Activated CD8-positive, alpha-beta memory T cell treated with anti-CD3 and anti-CD28 coated beads, Interleukin-2, amount 50 U/mL, for 1 hour (primary cell): Measurements from ENCODE around the gene PARD3.

ENCODE experiments used
- DNase-seq: peaks from one replicate; pipeline ENCODE4 v3.0.0-alpha.2; 2020; ENCODE audit errors: extremely low read depth

Gene PARD3

GRCh38 chr10:34622945-34623344 lies 192.2 kb downstream of the PARD3 start:
- DNase-seq = no peak

DNA sequence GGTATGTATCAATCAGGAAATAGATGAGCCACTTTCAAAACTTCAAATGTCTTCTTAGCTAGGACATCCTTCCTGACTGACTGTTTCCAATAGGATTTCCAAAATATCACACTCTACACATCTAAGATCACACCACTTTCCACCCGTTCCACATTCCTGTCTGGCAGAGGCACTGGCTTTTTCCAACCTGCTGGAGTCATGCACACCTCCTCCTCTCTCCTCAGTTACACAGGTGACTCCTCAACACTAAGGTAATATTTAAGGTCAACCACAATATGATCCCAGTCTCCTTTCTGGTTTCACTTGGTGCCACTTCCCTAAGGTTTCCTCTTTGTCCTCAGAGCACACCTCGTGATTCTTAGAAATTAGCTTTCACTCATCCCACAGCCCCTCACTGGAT lies 196.5 kb downstream of the PARD3 start:
- no peak for DNase-seq

DNA sequence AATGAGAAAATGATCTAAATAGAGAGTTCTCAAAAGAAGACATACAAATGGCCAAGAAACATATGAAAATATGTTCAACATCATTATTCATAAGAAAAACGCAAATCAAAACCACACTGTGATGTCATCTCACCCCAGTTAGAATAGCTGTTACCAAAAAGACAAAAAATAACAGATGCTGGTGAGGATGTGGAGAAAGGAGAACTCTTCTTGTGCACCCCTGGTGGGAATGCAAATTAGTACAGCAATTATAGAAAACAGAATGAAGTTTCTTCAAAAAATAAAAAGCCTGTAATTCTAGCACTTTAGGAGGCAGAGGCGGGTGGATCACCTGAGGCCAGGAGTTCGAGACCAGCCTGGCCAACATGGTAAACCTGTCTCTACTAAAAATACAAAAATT lies 199.3 kb downstream of the PARD3 start:
- no peak for DNase-seq

GRCh38 chr10:34613491-34613890 lies 201.6 kb downstream of the PARD3 start:
- no peak for DNase-seq

DNA sequence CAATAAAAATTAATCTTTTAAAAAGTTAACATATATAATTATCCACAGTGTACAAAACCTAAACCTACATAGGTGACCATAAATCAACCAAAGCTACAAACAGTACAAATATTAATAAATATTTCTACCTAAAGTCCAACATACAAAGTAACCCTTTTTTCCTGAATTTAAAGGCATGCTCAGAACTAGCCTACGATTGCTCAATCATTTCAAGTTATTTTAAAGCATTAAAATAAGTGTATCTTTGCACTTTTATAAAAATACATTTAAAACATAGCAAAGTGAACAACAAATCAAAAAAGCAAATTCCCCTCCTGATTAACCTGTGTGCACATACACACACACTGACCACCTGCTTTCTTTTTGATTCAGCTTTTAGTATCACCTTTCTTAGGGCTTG lies 202.2 kb downstream of the PARD3 start:
- DNase-seq = no peak

GRCh38 chr10:34612446-34612845 lies 202.7 kb downstream of the PARD3 start:
- DNase-seq = no peak

DNA sequence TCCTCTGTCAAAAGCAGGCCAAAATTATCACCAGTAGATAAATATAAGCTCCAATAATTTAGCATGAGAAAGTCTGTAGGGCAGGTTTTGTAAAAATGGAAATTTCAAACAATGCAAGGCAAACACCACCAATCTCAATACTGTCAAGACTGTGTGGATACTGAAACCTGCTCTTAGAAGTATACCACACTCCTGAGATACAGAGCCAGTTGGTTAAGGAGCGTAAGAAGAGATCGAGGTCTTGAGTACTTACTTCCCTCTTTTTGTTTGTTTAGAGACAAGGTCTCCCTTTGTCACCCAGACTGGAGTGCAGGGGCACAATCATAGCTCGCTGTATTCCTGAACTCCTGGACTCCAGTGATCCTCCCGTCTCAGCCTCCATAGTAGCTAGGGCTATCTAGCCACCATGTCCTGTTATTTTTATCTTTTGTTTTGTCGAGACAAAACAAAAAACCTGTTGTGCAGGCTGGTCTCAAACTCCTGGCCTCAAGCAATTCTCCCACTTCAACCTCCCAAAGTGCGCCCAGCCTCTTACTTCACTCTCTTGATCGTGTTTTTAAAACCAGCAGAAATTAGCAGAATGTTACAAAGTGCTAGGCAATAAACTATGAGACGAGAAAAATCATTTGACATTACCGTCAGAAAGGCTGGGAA lies 205.7 kb downstream of the PARD3 start:
- DNase-seq = no peak

DNA sequence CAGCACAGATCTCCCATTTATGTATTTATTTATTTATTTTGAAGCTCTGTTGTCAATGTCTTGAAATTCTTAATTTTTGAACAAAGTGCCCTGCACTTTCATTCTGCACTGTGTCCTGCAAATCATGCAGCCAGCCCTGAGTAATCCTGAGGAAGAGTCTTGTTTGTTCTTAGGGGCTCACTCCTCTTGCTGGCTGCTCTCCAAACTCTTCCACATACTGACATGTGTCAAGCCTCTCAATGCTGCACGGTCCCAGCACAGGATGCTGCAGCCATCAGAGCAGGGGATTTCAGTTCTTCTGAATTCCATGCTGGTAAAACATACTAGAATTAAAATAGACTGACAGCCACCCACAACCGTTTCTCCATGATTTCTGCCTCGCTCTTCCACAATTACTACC lies 207.2 kb downstream of the PARD3 start:
- DNase-seq = no peak

GRCh38 chr10:34606890-34607289 lies 208.2 kb downstream of the PARD3 start:
- no peak for DNase-seq

DNA sequence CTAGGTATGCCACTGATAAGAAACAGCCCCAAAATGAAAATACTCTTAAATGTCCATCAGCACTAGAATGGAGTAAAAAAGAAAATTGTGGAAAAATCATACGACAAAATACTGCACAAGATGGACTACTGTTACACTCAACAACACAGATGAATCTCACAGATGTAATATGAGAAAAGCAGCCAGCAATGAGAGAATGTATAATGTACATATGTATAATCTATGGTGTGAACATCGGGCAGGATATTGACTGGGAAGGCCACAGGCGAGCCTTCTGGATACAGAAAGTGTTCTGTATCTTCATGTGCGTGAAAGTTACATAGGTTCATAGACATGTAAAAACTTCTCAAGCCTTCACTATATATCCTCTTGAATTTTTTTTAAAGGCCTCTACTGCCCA lies 212.6 kb downstream of the PARD3 start:
- DNase-seq = no peak

DNA sequence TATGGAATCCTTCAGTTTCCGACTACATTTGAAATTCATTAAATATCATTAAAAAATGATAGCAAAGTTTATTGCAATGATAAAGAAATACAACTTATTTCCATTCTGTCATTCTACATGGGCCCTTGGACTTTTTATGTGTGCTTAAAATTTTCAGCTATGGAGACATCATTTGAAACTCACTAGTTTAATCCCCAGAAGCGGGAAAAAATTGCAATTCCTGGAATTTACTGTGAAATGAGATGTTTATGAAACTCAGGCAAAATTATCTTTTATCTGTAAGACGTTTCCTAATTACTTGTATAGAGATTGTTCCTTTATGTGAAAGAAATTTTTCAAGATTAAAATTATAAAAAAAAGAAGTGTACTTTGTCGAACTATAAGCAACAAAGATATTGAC lies 213.4 kb downstream of the PARD3 start:
- DNase-seq = no peak

GRCh38 chr10:34599026-34599795 lies 215.9 kb downstream of the PARD3 start:
- DNase-seq = no peak

GRCh38 chr10:34596351-34596750 lies 218.7 kb downstream of the PARD3 start:
- no peak for DNase-seq

GRCh38 chr10:34593930-34594329 lies 221.2 kb downstream of the PARD3 start:
- DNase-seq = no peak

GRCh38 chr10:34593374-34593890 lies 221.7 kb downstream of the PARD3 start:
- no peak for DNase-seq

GRCh38 chr10:34590793-34591192 lies 224.3 kb downstream of the PARD3 start:
- no peak for DNase-seq

- DNase-seq = no peak
These were observed 225.8 kb downstream of the PARD3 start for GRCh38 chr10:34589275-34589674.

DNA sequence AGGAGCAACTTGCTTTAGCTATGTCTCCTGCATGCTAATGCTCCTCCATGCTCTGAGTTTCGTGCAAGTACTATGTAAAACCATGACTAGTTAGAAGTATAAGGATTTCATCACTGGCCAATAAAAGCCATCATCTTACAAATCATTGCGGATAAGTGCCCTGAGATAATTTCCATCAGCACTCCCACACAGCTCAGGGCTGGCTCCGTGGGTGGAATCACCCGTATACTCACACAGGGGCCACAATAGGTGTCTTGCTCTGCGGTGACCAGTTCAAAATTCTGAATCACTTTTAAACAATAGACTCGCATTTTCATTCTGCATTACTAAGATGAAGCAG lies 227.4 kb downstream of the PARD3 start:
- no peak for DNase-seq

DNA sequence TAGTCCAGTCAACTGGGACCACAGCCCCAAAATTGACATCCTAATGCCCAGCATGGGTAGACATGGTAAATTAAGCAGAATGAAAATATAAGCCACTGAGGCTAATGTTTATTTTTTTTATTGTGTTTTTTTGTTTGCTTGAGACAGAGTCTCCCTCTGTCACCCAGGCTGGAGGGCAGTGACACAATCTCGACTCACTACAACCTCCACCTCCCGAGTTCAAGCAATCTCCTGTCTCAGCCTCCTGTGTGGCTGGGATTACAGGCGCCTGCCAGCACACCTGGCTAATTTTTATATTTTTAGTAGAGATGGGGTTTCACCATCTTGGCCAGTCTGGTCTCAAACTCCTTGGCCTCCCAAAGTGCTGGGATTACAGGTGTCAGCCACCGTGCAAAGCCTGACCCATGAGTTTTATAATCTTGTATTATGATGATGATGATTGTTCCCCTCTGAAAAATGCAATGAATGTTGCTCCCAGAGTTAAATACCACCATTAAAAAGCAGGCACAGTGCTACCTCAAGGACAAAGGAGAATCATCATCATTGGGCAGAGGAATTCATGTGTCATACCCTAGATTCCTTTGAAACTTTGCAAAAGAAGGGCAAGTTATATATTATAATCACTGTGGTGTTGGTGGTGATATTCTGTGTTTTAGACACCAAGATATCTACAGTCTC lies 228.0 kb downstream of the PARD3 start:
- DNase-seq = no peak

GRCh38 chr10:34585422-34586112 lies 229.5 kb downstream of the PARD3 start:
- DNase-seq = no peak

- DNase-seq = no peak
These were observed 230.9 kb downstream of the PARD3 start for GRCh38 chr10:34584164-34584563.

DNA sequence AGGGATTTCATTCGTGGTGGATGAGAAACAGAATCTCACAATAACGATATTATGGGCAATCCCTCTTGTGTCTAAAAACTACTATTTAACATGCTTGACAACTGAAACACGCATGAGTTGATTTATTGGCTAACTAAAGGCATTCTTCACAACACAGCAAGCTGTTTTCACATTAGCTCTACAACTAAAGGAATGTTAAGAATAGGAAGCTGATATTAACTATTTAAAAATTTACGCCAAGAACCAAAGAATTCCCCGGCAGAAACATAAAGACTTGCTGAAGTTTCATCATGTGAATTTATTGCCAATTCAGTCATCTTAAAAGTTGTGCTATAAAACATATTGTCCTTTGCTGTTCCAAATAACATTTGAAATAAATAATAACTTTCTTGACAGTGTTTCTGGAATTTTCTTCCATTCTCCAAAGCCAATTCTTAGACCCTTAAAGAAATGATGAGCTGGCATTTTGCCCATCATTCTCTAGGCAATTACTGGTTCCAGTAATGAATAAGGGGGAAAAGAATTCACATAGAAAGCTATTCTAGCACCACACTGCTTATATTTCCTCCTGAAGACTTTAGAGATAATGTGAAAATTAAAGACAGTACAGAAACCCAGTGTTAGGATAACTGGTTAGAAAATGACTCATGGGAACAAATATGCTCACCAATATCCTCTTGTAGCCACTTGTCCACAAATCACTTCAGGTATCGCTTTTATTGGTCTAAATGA lies 233.1 kb downstream of the PARD3 start:
- DNase-seq = no peak
